ENCODE results near the gene ASTN2. TPM values are rescaled to one million over a fixed set of nuclear protein-coding genes. Genes with fewer than 3 reads are reported as not detected.

ASTN2 gene
- total and polyA plus RNA-seq, 3 donors from 2014 or later, result 55.7 to 157 (median 117) TPM

DNA sequence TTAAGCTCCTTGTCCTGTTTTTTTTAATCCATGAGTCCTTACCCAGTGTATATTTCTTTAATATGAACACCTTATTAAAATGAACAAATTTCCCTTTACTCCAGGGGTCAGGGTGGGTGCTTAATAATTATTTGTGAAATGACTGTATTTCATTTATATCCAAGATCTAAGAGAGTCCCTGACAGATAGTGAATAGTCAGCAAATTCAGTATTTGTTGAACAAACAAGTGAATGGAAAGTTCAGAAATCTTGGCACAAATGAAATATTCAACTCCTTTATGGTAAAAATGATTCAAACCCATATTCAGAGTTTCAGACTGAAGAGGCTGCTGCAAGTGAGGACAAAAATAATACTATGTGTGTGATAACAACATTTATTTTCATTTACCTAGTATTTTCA lies 59.9 kb downstream of the ASTN2 start:
- H3K4me3 ChIP-seq, result no peak overlapping the region
- H3K27me3 ChIP-seq, result no peaks in the 10 kb centered on the region
- H3K9me3 ChIP-seq, result no peaks in the 10 kb centered on the region
- H3K36me3 ChIP-seq (ENCODE audit: low read depth, missing control alignments), result no peaks in the 10 kb centered on the region
- H3K27ac ChIP-seq, result no peak overlapping the region
- H3K4me1 ChIP-seq, result no peaks in the 10 kb centered on the region
- no peak for DNase-seq
- no peak for TF ChIP-seq POLR2A (IDR thresholded peaks at IDR 0.05)
- TF ChIP-seq, protein P1, sequence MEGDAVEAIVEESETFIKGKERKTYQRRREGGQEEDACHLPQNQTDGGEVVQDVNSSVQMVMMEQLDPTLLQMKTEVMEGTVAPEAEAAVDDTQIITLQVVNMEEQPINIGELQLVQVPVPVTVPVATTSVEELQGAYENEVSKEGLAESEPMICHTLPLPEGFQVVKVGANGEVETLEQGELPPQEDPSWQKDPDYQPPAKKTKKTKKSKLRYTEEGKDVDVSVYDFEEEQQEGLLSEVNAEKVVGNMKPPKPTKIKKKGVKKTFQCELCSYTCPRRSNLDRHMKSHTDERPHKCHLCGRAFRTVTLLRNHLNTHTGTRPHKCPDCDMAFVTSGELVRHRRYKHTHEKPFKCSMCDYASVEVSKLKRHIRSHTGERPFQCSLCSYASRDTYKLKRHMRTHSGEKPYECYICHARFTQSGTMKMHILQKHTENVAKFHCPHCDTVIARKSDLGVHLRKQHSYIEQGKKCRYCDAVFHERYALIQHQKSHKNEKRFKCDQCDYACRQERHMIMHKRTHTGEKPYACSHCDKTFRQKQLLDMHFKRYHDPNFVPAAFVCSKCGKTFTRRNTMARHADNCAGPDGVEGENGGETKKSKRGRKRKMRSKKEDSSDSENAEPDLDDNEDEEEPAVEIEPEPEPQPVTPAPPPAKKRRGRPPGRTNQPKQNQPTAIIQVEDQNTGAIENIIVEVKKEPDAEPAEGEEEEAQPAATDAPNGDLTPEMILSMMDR (IDR thresholded peaks at IDR 0.05), result no peak
- intact Hi-C loops (cut with DNase I; ENCODE audit: low total_unique reads), result no loop called here

DNA sequence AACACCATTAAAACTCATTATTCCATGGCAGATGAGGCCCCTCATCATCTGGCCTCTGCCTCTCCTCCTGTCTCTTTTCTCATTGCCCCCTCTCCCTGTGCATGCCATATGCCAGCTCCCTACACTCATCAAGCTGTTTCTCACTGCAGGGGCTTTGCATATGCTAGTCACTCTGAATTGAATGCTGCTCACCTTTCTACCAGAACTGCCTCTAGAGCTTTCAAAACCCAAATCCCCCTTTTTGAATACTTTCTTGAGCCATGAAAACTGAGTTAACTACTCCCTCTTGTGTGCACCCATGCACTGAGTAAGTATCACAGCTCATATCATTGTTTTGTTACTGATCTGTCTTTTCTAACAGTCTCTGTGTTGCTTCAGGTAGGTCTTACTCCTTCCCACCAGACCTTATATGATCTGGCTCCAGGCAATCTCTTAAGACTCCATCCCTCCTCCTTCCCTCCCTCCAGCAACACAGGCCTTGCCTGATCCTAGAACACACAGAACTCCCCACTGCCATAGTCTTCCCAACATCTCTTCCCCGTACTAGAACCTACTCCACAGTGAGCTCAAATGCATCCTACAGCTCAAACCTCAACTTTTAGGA lies 60.5 kb downstream of the ASTN2 start:
- DNase-seq, result no peak
- intact Hi-C loops (cut with DNase I; ENCODE audit: low total_unique reads), result no loop called here
- H3K9me3 ChIP-seq, result no peaks in the 10 kb centered on the region
- H3K27me3 ChIP-seq, result no peaks in the 10 kb centered on the region
- no peak overlapping the region for H3K4me3 ChIP-seq
- TF ChIP-seq POLR2A (IDR thresholded peaks at IDR 0.05), result no peak
- TF ChIP-seq, protein P1 (IDR thresholded peaks at IDR 0.05), result no peak
- H3K36me3 ChIP-seq (ENCODE audit: low read depth, missing control alignments), result no peaks in the 10 kb centered on the region
- H3K4me1 ChIP-seq, result no peaks in the 10 kb centered on the region
- no peak overlapping the region for H3K27ac ChIP-seq
- WGBS, 2 donors, result 79 to 93% methylated on average over 1 of the region's 1 CpG

- intact Hi-C loops (cut with DNase I; ENCODE audit: low total_unique reads), result no loop called here
- WGBS, 2 donors, result 33 to 63% methylated on average over 4 of the region's 4 CpGs
- TF ChIP-seq, protein P1 (IDR thresholded peaks at IDR 0.05), result no peak
- no peak for TF ChIP-seq POLR2A (IDR thresholded peaks at IDR 0.05)
- Histone ChIP-seq H3K27me3 (no peaks in the 10 kb centered on the region), H3K27ac (no peak overlapping the region), H3K9me3 (no peaks in the 10 kb centered on the region), H3K36me3 (ENCODE audit: low read depth, missing control alignments) (no peaks in the 10 kb centered on the region), H3K4me1 (peaks cover 4% of the 10 kb centered on the region), H3K4me3 (no peak overlapping the region)
- DNase-seq, result no peak
These were observed 69.8 kb downstream of the ASTN2 start for GRCh38 chr9:117344892-117345660.

DNA sequence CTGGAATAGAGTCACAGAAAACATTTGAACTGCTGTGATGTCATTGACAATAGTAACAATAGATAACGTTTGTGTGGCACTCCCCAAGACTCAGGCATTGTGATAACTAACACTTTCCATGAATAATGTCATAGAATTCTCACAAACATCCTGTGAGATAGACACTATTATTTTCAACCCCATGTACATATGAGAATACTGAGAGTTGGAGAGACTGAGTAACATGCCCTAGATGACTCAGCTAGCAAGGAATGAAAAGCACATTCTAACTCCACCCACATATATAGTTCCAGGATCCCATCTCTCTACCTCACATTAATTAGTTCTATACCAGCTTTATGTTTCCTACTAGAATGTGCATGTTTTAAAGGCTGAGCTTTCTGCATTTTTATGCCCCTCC lies 71.4 kb downstream of the ASTN2 start:
- Histone ChIP-seq H3K36me3 (ENCODE audit: low read depth, missing control alignments) (no peaks in the 10 kb centered on the region), H3K4me1 (peaks cover 4% of the 10 kb centered on the region), H3K4me3 (no peak overlapping the region), H3K9me3 (no peaks in the 10 kb centered on the region), H3K27me3 (no peaks in the 10 kb centered on the region), H3K27ac (no peak overlapping the region)
- TF ChIP-seq POLR2A (IDR thresholded peaks at IDR 0.05), result no peak
- TF ChIP-seq, protein P1 (IDR thresholded peaks at IDR 0.05), result no peak
- intact Hi-C loops (cut with DNase I; ENCODE audit: low total_unique reads), result no loop called here
- DNase-seq, result no peak
- 35 to 64% methylated on average over 1 of the region's 1 CpG for WGBS, 2 donors

All from testis (tissue), 3 donors.